Central memory CD8-positive, alpha-beta T cell (primary cell): Measurements from ENCODE around the gene CLDN6.

Experiments
- ATAC-seq: fragments of 150-1000 bp; cut with Tn5 transposase; replicated peaks from 2 replicates; pipeline ENCODE4 v1.10.0; 2022; ENCODE audit warnings: mild to moderate bottlenecking, moderate FRiP score, moderate number of reproducible peaks; ENCODE audit not compliant: poor library complexity, severe bottlenecking; ENCODE audit errors: extremely low read depth
- DNase-seq, 2 donors: peaks; one replicate each; pipeline ENCODE4 v3.0.0; 2021; ENCODE audit warnings: low spot score in 2 of 2
- H3K27ac Mint-ChIP-seq: one replicate; pipeline ENCODE4 v1.8.0; 2022; ENCODE audit warnings: low read depth, mild to moderate bottlenecking, moderate library complexity, mixed read lengths
- H3K27me3 Mint-ChIP-seq: one replicate; pipeline ENCODE4 v1.8.0; 2022; ENCODE audit warnings: mixed read lengths
- H3K36me3 Mint-ChIP-seq: one replicate; pipeline ENCODE4 v1.8.0; 2022; ENCODE audit warnings: mild to moderate bottlenecking, moderate library complexity, mixed read lengths; ENCODE audit not compliant: insufficient read depth
- H3K4me1 Mint-ChIP-seq: one replicate; pipeline ENCODE4 v1.8.0; 2022; ENCODE audit warnings: mixed read lengths
- H3K4me3 Mint-ChIP-seq: one replicate; pipeline ENCODE4 v1.8.0; 2022; ENCODE audit warnings: mild to moderate bottlenecking, moderate library complexity, mixed read lengths
- H3K9me3 Mint-ChIP-seq: one replicate; pipeline ENCODE4 v1.8.0; 2022; ENCODE audit warnings: mixed read lengths

CLDN6 gene

GRCh38 chr16:3022208-3022683 lies 4.3 kb upstream of the CLDN6 start:
- H3K4me3 Mint-ChIP-seq: peak overlapping the region; percentile 76
- DNase-seq (peak in 1 of 2 donors; percentile 40), ATAC-seq (peak; percentile 16)
- H3K36me3 Mint-ChIP-seq: peaks cover 14% of the 10 kb centered on the region
- peaks cover 41% of the 10 kb centered on the region for H3K4me1 Mint-ChIP-seq
- H3K27me3 Mint-ChIP-seq: no peaks in the 10 kb centered on the region
- H3K9me3 Mint-ChIP-seq: no peaks in the 10 kb centered on the region
- H3K27ac Mint-ChIP-seq: peak overlapping the region; percentile 66

GRCh38 chr16:3021449-3022207 lies 3.6 kb upstream of the CLDN6 start:
- ATAC-seq (no peak), DNase-seq (peak in 1 of 2 donors; percentile 41)
- Mint-ChIP-seq H3K9me3 (no peaks in the 10 kb centered on the region), H3K36me3 (peaks cover 14% of the 10 kb centered on the region), H3K4me1 (peaks cover 41% of the 10 kb centered on the region), H3K27me3 (no peaks in the 10 kb centered on the region), H3K4me3 (peak overlapping the region; percentile 76), H3K27ac (peak overlapping the region; percentile 66)

GRCh38 chr16:3020604-3021448 lies 2.8 kb upstream of the CLDN6 start:
- H3K27me3 Mint-ChIP-seq: no peaks in the 10 kb centered on the region
- DNase-seq: peak in 1 of 2 donors; percentile 24
- peaks cover 11% of the 10 kb centered on the region for H3K36me3 Mint-ChIP-seq
- H3K9me3 Mint-ChIP-seq: no peaks in the 10 kb centered on the region
- H3K4me1 Mint-ChIP-seq: peaks cover 41% of the 10 kb centered on the region
- peak overlapping the region; percentile 76 for H3K4me3 Mint-ChIP-seq
- ATAC-seq: peak; percentile 2
- H3K27ac Mint-ChIP-seq: peak overlapping the region; percentile 66

GRCh38 chr16:3020247-3020603 lies 2.2 kb upstream of the CLDN6 start, which contains the start of gene TNFRSF12A:
TSS of gene TNFRSF12A (plus strand) at chr16:3020368. CDS start at chr16:3020398, 30 bp downstream.
- Mint-ChIP-seq H3K9me3 (no peaks in the 10 kb centered on the region), H3K27ac (peak within 1 kb of the TSS; percentile 67), H3K27me3 (no peaks in the 10 kb centered on the region), H3K4me3 (peak within 1 kb of the TSS; percentile 76), H3K36me3 (peaks cover 11% of the 10 kb centered on the region), H3K4me1 (peaks cover 41% of the 10 kb centered on the region)
- peak; percentile 15 for ATAC-seq
- DNase-seq: peak; percentile 36 to 44

- Mint-ChIP-seq H3K27me3 (no peaks in the 10 kb centered on the region), H3K9me3 (no peaks in the 10 kb centered on the region), H3K4me3 (peak overlapping the region; percentile 76), H3K27ac (peak overlapping the region; percentile 67), H3K4me1 (peaks cover 41% of the 10 kb centered on the region), H3K36me3 (peaks cover 11% of the 10 kb centered on the region)
- ATAC-seq: no peak
- DNase-seq: no peak
These were observed 1.7 kb upstream of the CLDN6 start for GRCh38 chr16:3019594-3020246.

- Mint-ChIP-seq H3K27ac (no peak overlapping the region), H3K4me3 (no peak overlapping the region)
- DNase-seq: no peak
These were observed 639 bp downstream of the CLDN6 start for GRCh38 chr16:3017344-3017743.

GRCh38 chr16:3015865-3016521 lies 2.0 kb downstream of the CLDN6 start:
- Mint-ChIP-seq H3K27me3 (peaks cover 8% of the 10 kb centered on the region), H3K4me1 (peaks cover 10% of the 10 kb centered on the region), H3K9me3 (no peaks in the 10 kb centered on the region), H3K36me3 (peaks cover 3% of the 10 kb centered on the region), H3K27ac (no peak overlapping the region), H3K4me3 (no peak overlapping the region)
- DNase-seq (no peak), ATAC-seq (no peak)

More at GRCh38 chr16:3017344-3017743, 639 bp downstream of the CLDN6 start:
- peaks cover 8% of the 10 kb centered on the region for H3K27me3 Mint-ChIP-seq
- H3K4me1 Mint-ChIP-seq: peaks cover 24% of the 10 kb centered on the region
- H3K9me3 Mint-ChIP-seq: no peaks in the 10 kb centered on the region
- peaks cover 5% of the 10 kb centered on the region for H3K36me3 Mint-ChIP-seq
- ATAC-seq: no peak

GRCh38 chr16:3014971-3015370 lies 3.0 kb downstream of the CLDN6 start:
- ATAC-seq: no peak
- H3K27ac Mint-ChIP-seq: no peak overlapping the region
- H3K36me3 Mint-ChIP-seq: peaks cover 2% of the 10 kb centered on the region
- H3K4me3 Mint-ChIP-seq: no peak overlapping the region
- peaks cover 8% of the 10 kb centered on the region for H3K27me3 Mint-ChIP-seq
- peaks cover 3% of the 10 kb centered on the region for H3K4me1 Mint-ChIP-seq
- no peak for DNase-seq
- H3K9me3 Mint-ChIP-seq: no peaks in the 10 kb centered on the region

- Mint-ChIP-seq H3K27ac (no peak overlapping the region), H3K9me3 (no peaks in the 10 kb centered on the region), H3K27me3 (peaks cover 8% of the 10 kb centered on the region), H3K4me1 (no peaks in the 10 kb centered on the region), H3K4me3 (no peak overlapping the region), H3K36me3 (no peaks in the 10 kb centered on the region)
- ATAC-seq: no peak
- no peak for DNase-seq
These were observed 3.8 kb downstream of the CLDN6 start for GRCh38 chr16:3013998-3014690.

- Mint-ChIP-seq H3K36me3 (no peaks in the 10 kb centered on the region), H3K9me3 (no peaks in the 10 kb centered on the region), H3K27me3 (peaks cover 8% of the 10 kb centered on the region), H3K4me3 (no peak overlapping the region), H3K27ac (no peak overlapping the region), H3K4me1 (peaks cover 2% of the 10 kb centered on the region)
- DNase-seq (no peak), ATAC-seq (no peak)
These were observed 4.5 kb downstream of the CLDN6 start for GRCh38 chr16:3013491-3013951.

- no peak for DNase-seq
- no peak for ATAC-seq
- Mint-ChIP-seq H3K36me3 (no peaks in the 10 kb centered on the region), H3K4me3 (no peak within 1 kb of the TSS), H3K9me3 (no peaks in the 10 kb centered on the region), H3K27me3 (peaks cover 8% of the 10 kb centered on the region), H3K27ac (no peak within 1 kb of the TSS), H3K4me1 (peaks cover 8% of the 10 kb centered on the region)
These were observed 5.1 kb downstream of the CLDN6 start, which contains the start of gene CLDN9 for GRCh38 chr16:3012828-3013420. TSS of gene CLDN9 (plus strand) at chr16:3012923. CDS start at chr16:3013363, 440 bp downstream.
